Endothelial cell of umbilical vein (primary cell): Measurements from ENCODE around the gene RPS21. TPM values are rescaled to one million over a fixed set of nuclear protein-coding genes. Genes with fewer than 3 reads are reported as not detected.
A peak's percentile ranks its signal among the peaks of the same experiment; 100 is the strongest.

Source experiments
- BruUV-seq: library from RNA; stranded (reverse); fragments of 400-500 nt; replicated peaks from 2 replicates; lab custom pipeline; 2021; lab: Mats Ljungman, UMichigan
- CTCF ChIA-PET: fragments of 300-600, 350-600 bp; sonication (Branson Sonifier 250); formaldehyde crosslinking; loops from one replicate; lab custom pipeline; 2021; ENCODE audit warnings: antibody characterized with exemption, inconsistent platforms; lab: Charles Lee
- POLR2A ChIA-PET: fragments of 300-600, 350-600 bp; sonication (Branson Sonifier 250); formaldehyde crosslinking; loops from one replicate; lab custom pipeline; 2021; ENCODE audit warnings: antibody characterized with exemption, inconsistent platforms; lab: Charles Lee
- DNase-seq: peaks from one replicate; pipeline ENCODE4 v3.0.0-alpha.2; 2011; ENCODE audit warnings: low read depth, low spot score
- FAIRE-seq: peaks from 2 replicates; lab custom pipeline; 2011; peaks lifted over from hg19 to GRCh38; lab: Jason Lieb, UNC
- H2AFZ ChIP-seq: 2 replicates; pipeline ENCODE4 v1.6.0; 2012; ENCODE audit warnings: low read depth, low read length, control low read depth, inconsistent platforms
- H3K27ac ChIP-seq: 2 replicates; pipeline ENCODE4 v1.5.1; 2011; ENCODE audit warnings: low read depth, mild to moderate bottlenecking, control low read depth, low read length, moderate library complexity; ENCODE audit not compliant: insufficient read depth
- H3K27me3 ChIP-seq, 2 experiments: 2 replicates each; pipeline versions ENCODE4 v1.6.0 to v1.6.1; 2011; ENCODE audit warnings: low read length in 2 of 2, mixed read lengths in 1 of 2; ENCODE audit not compliant: control insufficient read depth in 2 of 2, insufficient read depth in 2 of 2
- H3K36me3 ChIP-seq, 2 experiments: 2 replicates in 1 of 2; 3 replicates in 1 of 2; pipeline ENCODE4 v1.5.1; 2011; ENCODE audit warnings: low read length in 2 of 2, mild to moderate bottlenecking in 1 of 2, moderate library complexity in 1 of 2; ENCODE audit not compliant: control insufficient read depth in 2 of 2, insufficient read depth in 2 of 2; ENCODE audit errors: extremely low read depth in 1 of 2
- H3K4me1 ChIP-seq: 3 replicates; pipeline ENCODE4 v1.5.1; 2011; ENCODE audit warnings: mild to moderate bottlenecking, low read length; ENCODE audit not compliant: control insufficient read depth, insufficient read depth; ENCODE audit errors: extremely low read depth
- H3K4me2 ChIP-seq: 2 replicates; pipeline ENCODE4 v1.6.1; 2011; ENCODE audit warnings: low read length, control low read depth, mixed read lengths; ENCODE audit not compliant: insufficient read depth
- H3K4me3 ChIP-seq, 3 experiments: fragments of 200-600 bp in 1 of 3; sonication (generic), shearing (Covaris generic) in 1 of 3; replicated peaks in 1 of 3; 2 replicates each; pipeline ENCODE4 v1.5.1; 2011 to 2016; ENCODE audit warnings: control low read depth in 3 of 3, low read length in 3 of 3, mild to moderate bottlenecking in 2 of 3, inconsistent platforms in 1 of 3, low read depth in 1 of 3, moderate library complexity in 1 of 3; ENCODE audit not compliant: insufficient read depth in 1 of 3
- H3K79me2 ChIP-seq: 2 replicates; pipeline ENCODE4 v1.6.0; 2012; ENCODE audit warnings: low read length, inconsistent platforms; ENCODE audit not compliant: control insufficient read depth, insufficient read depth
- H3K9ac ChIP-seq: replicated peaks from 2 replicates; pipeline ENCODE3; 2011; ENCODE audit warnings: low read length, control low read depth; ENCODE audit not compliant: insufficient read depth; ENCODE audit errors: extremely low read depth
- H3K9me1 ChIP-seq: replicated peaks from 3 replicates; pipeline ENCODE4 v1.6.0; 2011; ENCODE audit warnings: mild to moderate bottlenecking, low read length; ENCODE audit not compliant: control insufficient read depth, insufficient read depth; ENCODE audit errors: extremely low read depth
- H3K9me3 ChIP-seq: replicated peaks from 2 replicates; pipeline ENCODE4 v1.5.1; 2012; ENCODE audit warnings: low read length, inconsistent platforms; ENCODE audit not compliant: control insufficient read depth, insufficient read depth
- H4K20me1 ChIP-seq: replicated peaks from 2 replicates; pipeline ENCODE3; 2011; ENCODE audit warnings: mild to moderate bottlenecking, low read length; ENCODE audit not compliant: control insufficient read depth, insufficient read depth; ENCODE audit errors: extremely low read depth
- JUN ChIP-seq: IDR thresholded peaks from 2 replicates; pipeline ENCODE4 v1.6.1; 2011; ENCODE audit warnings: borderline replicate concordance, low read depth; ENCODE audit not compliant: insufficient read length, insufficient read depth
- dilution Hi-C: fragments of 300-500 bp; cut with MboI; formaldehyde crosslinking; loops from one replicate; pipeline ENCODE4 v1.15.0; 2019; ENCODE audit warnings: low sequenced_read_pairs; ENCODE audit not compliant: extremely low pct_ligation_motif_present
- intact Hi-C: fragments of 100-400 bp; cut with micrococcal nuclease; formaldehyde crosslinking; loops from one replicate; pipeline ENCODE4 v1.10.0; 2022
- polyA plus RNA-seq, 4 experiments: library from polyadenylated mRNA; depleted of rRNA in 3 of 4; stranded (reverse) in 3 of 4; unstranded in 1 of 4; fragments of >200 nt; gene quantifications; 2 replicates each; pipeline versions ENCODE4 v1.2.1 to v1.2.3, GENCODE V29; 2011 to 2012; ENCODE audit warnings: missing spikeins in 1 of 4
- total RNA-seq: library from RNA; stranded (reverse); gene quantifications from 2 replicates; pipeline ENCODE4 v1.2.3, GENCODE V29; 2021
- TF ChIP-seq, protein P1 (sequence below), 2 donors: IDR thresholded peaks; 1 replicate in 1 of 2; 2 replicates in 1 of 2; pipeline ENCODE4 v1.5.1; 2011; ENCODE audit warnings: low read length in 2 of 2, mild to moderate bottlenecking in 2 of 2, moderate library complexity in 2 of 2, control low read depth in 1 of 2, inconsistent platforms in 1 of 2, low read depth in 1 of 2; ENCODE audit not compliant: insufficient read depth in 1 of 2; ENCODE audit errors: extremely low read depth in 1 of 2

The RPS21 gene
- total and polyA plus RNA-seq, 2 donors (not counting 3 experiments of a cell fraction or from before 2014, with no cell fraction given), result 1,644 to 7,710 TPM

DNA sequence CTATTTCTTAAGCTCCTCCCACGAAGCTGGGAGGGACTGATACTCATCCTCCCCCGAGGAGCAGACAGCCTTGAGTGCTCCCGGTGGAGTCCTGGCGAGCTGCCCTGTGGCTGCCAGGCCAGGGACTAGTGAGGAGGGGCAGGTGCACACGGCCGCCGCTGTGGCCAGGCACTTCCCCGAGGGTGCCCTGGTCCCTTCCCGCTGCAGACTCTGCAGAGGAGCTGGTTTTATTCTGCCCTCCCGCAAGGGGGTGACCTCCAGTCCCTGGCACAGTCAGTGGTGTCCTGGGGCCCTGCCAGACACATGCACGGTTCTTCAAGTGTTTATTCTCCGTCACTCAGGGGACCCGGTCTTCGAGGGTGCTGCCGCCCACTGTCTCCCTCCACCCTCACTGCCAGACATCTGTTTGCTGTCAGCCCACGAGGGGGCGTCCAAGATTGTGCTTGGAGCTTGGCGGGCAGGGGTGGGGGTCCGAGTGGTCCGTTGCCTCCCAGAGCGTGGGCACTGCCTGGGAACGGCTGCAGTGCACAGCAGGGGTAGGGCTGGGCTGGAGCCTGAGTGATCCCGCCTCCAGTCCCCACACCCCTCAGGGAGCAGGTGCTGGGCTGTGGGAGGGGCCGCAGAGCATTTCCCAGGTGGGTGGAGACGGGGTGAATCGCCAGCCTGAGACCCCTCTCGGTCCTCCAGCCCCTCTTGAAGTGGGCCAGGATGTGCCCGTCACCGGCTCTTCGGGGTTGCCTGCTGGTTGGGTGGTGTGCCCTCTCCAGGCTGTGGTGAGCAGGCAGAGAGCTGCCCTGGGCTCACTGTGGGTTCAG is 23.2 kb downstream of the RPS21 start:
- no peaks in the 10 kb centered on the region for H4K20me1 ChIP-seq
- TF ChIP-seq, protein P1, sequence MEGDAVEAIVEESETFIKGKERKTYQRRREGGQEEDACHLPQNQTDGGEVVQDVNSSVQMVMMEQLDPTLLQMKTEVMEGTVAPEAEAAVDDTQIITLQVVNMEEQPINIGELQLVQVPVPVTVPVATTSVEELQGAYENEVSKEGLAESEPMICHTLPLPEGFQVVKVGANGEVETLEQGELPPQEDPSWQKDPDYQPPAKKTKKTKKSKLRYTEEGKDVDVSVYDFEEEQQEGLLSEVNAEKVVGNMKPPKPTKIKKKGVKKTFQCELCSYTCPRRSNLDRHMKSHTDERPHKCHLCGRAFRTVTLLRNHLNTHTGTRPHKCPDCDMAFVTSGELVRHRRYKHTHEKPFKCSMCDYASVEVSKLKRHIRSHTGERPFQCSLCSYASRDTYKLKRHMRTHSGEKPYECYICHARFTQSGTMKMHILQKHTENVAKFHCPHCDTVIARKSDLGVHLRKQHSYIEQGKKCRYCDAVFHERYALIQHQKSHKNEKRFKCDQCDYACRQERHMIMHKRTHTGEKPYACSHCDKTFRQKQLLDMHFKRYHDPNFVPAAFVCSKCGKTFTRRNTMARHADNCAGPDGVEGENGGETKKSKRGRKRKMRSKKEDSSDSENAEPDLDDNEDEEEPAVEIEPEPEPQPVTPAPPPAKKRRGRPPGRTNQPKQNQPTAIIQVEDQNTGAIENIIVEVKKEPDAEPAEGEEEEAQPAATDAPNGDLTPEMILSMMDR (IDR thresholded peaks at IDR 0.05; ENCODE audit: extremely low read depth in 1 of 2, insufficient read depth in 1 of 2, low read depth in 1 of 2, low read length in 2 of 2), result peak; percentile 42 to 71
- no peak for TF ChIP-seq JUN
- ChIA-PET CTCF (interaction anchor here (0.6 to 2.9 kb wide), 19 partner anchors 9 to 592 kb away, joined by 3 to 32 read pairs (median 4); partner anchors contain the start of gene RBBP8NL), POLR2A (no interaction called here)
- H3K9me3 ChIP-seq, result no peaks in the 10 kb centered on the region
- intact Hi-C loops, result loop anchor here (5.0 kb wide), 1 partner anchor 207 kb away; no protein-coding TSS in a partner anchor
- no peaks in the 10 kb centered on the region for H3K9me1 ChIP-seq
- BruUV-seq, result no TSS peak
- no peak overlapping the region for H3K4me2 ChIP-seq
- dilution Hi-C loops, result no loop called here
- DNase-seq, result peak; percentile 28
- no peaks in the 10 kb centered on the region for H3K36me3 ChIP-seq
- no peak overlapping the region for H3K4me3 ChIP-seq
- H2AFZ ChIP-seq, result no peak overlapping the region
- peaks cover 7% of the 10 kb centered on the region for H3K79me2 ChIP-seq
- no peak overlapping the region for H3K27ac ChIP-seq
- FAIRE-seq, result no peak
- no peaks in the 10 kb centered on the region for H3K27me3 ChIP-seq
- H3K9ac ChIP-seq, result no peak overlapping the region
- peaks cover 11% of the 10 kb centered on the region for H3K4me1 ChIP-seq
